ENCODE measurements around the gene ENTPD2. TPM values are rescaled to one million over a fixed set of nuclear protein-coding genes. Genes with fewer than 3 reads are reported as not detected.

ENTPD2 gene
- total and polyA plus RNA-seq, 2 of the 4 experiments (the other 2 are of a cell fraction), result not detected

DNA sequence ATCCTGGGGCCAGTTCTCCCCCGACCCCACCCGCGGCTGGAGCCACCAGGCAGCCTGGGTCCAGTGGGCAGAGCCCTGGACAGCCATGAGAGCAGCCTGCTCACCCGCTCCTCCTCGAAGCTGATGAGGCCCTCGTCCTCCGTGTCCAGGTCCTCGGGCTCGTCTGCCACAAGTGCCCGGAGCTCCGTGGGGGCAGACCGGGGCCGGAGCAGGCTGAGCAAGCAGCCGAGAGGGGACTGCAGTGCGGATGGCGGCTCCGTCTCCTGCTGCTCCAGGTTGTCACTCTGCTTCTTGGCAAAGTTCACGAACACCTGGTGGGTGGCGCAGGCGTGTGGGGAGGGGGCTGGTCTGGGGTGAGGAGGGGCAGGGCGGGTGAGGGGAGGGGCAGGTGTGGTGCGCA lies 45.5 kb downstream of the ENTPD2 start:
- Histone ChIP-seq H4K91ac (ENCODE audit: insufficient read depth, low read depth, low read length) (no peak overlapping the region), H3K79me1 (ENCODE audit: low read depth in 1 of 2, low read length in 2 of 2) (no peaks in the 10 kb centered on the region), H3K9me1 (ENCODE audit: insufficient read depth, low read length) (peaks cover 5% of the 10 kb centered on the region; the same call in 1 of the 2 replicates), H3K23ac (ENCODE audit: low read depth, low read length) (no peak overlapping the region), H3K56ac (ENCODE audit: extremely low read depth, insufficient read depth, low read length) (no peak overlapping the region), H4K5ac (ENCODE audit: low read depth, low read length) (no peak overlapping the region), H3K18ac (ENCODE audit: low read depth, low read length) (no peak overlapping the region), H2AK5ac (ENCODE audit: low read depth, low read length) (no peak overlapping the region; the same call in 1 of the 2 replicates), H2BK15ac (ENCODE audit: low read depth, low read length) (no peak overlapping the region), H2AK9ac (replicated peaks; ENCODE audit: low read depth, low read length, poor library complexity) (no peak overlapping the region), H3K4ac (ENCODE audit: low read depth, low read length) (no peak overlapping the region), H3K4me3 (ENCODE audit: insufficient read depth, low read depth, low read length) (no peak overlapping the region), H3K27ac (ENCODE audit: insufficient read depth, low read length) (no peak overlapping the region), H3K9ac (ENCODE audit: low read depth, low read length) (no peak overlapping the region), H2BK20ac (ENCODE audit: low read depth, low read length) (no peak overlapping the region), H4K20me1 (ENCODE audit: insufficient read depth, low read length) (peaks cover 8% of the 10 kb centered on the region), H2AFZ (replicated peaks; ENCODE audit: low read length, poor library complexity) (no peak overlapping the region), H3K27me3 (ENCODE audit: control insufficient read depth, insufficient read depth, low read length) (no peaks in the 10 kb centered on the region), H4K8ac (ENCODE audit: low read depth in 2 of 2, low read length in 2 of 2) (no peak overlapping the region), H3K4me1 (ENCODE audit: control insufficient read depth, insufficient read depth, low read length) (peaks cover 11% of the 10 kb centered on the region), H3K4me2 (ENCODE audit: low read depth, low read length) (no peak overlapping the region), H2BK120ac (ENCODE audit: low read depth, low read length) (no peak overlapping the region), H3K9me3 (ENCODE audit: control insufficient read depth, insufficient read depth, low read length) (no peaks in the 10 kb centered on the region), H3K14ac (replicated peaks; ENCODE audit: low read depth, low read length) (no peak overlapping the region), H2BK5ac (ENCODE audit: low read depth, low read length, poor library complexity, severe bottlenecking) (no peak overlapping the region), H3K36me3 (ENCODE audit: control insufficient read depth, insufficient read depth, low read length) (peaks cover 23% of the 10 kb centered on the region)
- ATAC-seq (ENCODE audit: low read depth) (no peak), DNase-seq (no peak)
- intact Hi-C loops (cut with micrococcal nuclease) (no loop called here), dilution Hi-C loops (cut with HindIII; ENCODE audit: low sequenced_read_pairs, unreplicated experiment) (no loop called here), in situ Hi-C loops (cut with MboI; ENCODE audit: low sequenced_read_pairs) (no loop called here)
- ChIA-PET POLR2A (ENCODE audit: unreplicated experiment) (no interaction called here), CTCF (no interaction called here)
- 94% methylated on average over 6 of the region's 22 CpGs; no CpG with 5 or more reads in 1 of the 2 experiments for WGBS, 2 experiments (ENCODE audit: extremely low coverage in 2 of 2, insufficient read length in 1 of 2)
- no TSS peak for BruUV-seq (replicated peaks)
- TF ChIP-seq FOS (IDR thresholded peaks at IDR 0.05; ENCODE audit: low read depth, low read length) (no peak), NFE2L2 (IDR thresholded peaks at IDR 0.05; ENCODE audit: low read depth, low read length) (no peak), CHD1 (IDR thresholded peaks at IDR 0.05; ENCODE audit: low read depth, low read length) (no peak), MXI1 (IDR thresholded peaks at IDR 0.05; ENCODE audit: borderline replicate concordance, low read depth, low read length) (no peak), SMC3 (IDR thresholded peaks at IDR 0.05; ENCODE audit: low read depth, low read length) (no peak), BHLHE40 (IDR thresholded peaks at IDR 0.05; ENCODE audit: low read depth, low read length) (no peak)
- TF ChIP-seq, protein P1, sequence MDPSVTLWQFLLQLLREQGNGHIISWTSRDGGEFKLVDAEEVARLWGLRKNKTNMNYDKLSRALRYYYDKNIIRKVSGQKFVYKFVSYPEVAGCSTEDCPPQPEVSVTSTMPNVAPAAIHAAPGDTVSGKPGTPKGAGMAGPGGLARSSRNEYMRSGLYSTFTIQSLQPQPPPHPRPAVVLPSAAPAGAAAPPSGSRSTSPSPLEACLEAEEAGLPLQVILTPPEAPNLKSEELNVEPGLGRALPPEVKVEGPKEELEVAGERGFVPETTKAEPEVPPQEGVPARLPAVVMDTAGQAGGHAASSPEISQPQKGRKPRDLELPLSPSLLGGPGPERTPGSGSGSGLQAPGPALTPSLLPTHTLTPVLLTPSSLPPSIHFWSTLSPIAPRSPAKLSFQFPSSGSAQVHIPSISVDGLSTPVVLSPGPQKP (IDR thresholded peaks at IDR 0.05; ENCODE audit: borderline replicate concordance, low read depth, low read length), result no peak

Data from IMR-90 (cell line).